ENCODE results near the gene RPS17.

DNA sequence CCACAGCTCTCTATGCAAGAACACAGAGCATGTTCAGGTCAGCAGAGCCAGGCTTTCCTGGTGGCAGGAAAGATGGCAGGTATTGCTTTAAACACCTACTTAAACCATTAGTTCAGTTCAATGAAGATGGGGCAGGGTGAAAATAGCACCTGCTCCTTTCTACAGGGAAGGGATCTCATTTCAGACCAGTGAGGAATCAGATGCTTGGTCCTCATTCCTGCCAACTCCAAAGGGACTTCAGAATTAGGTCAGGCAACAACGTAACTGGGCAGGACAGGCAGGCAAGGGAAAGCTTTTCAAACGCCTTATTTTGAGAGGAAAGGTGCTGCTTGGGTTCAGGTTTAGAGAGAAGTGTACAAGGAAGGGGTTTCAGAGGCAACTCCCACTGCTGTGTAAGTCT is 12.6 kb upstream of the RPS17 start:
- TF ChIP-seq, protein P1, sequence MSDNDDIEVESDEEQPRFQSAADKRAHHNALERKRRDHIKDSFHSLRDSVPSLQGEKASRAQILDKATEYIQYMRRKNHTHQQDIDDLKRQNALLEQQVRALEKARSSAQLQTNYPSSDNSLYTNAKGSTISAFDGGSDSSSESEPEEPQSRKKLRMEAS (IDR thresholded peaks at IDR 0.05): no peak
- TF ChIP-seq, protein P2, sequence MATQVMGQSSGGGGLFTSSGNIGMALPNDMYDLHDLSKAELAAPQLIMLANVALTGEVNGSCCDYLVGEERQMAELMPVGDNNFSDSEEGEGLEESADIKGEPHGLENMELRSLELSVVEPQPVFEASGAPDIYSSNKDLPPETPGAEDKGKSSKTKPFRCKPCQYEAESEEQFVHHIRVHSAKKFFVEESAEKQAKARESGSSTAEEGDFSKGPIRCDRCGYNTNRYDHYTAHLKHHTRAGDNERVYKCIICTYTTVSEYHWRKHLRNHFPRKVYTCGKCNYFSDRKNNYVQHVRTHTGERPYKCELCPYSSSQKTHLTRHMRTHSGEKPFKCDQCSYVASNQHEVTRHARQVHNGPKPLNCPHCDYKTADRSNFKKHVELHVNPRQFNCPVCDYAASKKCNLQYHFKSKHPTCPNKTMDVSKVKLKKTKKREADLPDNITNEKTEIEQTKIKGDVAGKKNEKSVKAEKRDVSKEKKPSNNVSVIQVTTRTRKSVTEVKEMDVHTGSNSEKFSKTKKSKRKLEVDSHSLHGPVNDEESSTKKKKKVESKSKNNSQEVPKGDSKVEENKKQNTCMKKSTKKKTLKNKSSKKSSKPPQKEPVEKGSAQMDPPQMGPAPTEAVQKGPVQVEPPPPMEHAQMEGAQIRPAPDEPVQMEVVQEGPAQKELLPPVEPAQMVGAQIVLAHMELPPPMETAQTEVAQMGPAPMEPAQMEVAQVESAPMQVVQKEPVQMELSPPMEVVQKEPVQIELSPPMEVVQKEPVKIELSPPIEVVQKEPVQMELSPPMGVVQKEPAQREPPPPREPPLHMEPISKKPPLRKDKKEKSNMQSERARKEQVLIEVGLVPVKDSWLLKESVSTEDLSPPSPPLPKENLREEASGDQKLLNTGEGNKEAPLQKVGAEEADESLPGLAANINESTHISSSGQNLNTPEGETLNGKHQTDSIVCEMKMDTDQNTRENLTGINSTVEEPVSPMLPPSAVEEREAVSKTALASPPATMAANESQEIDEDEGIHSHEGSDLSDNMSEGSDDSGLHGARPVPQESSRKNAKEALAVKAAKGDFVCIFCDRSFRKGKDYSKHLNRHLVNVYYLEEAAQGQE (IDR thresholded peaks at IDR 0.05; ENCODE audit: low read depth): no peak
- TF ChIP-seq, protein P3, sequence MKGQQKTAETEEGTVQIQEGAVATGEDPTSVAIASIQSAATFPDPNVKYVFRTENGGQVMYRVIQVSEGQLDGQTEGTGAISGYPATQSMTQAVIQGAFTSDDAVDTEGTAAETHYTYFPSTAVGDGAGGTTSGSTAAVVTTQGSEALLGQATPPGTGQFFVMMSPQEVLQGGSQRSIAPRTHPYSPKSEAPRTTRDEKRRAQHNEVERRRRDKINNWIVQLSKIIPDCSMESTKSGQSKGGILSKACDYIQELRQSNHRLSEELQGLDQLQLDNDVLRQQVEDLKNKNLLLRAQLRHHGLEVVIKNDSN (IDR thresholded peaks at IDR 0.05): no peak
- TF ChIP-seq TCF12 (IDR thresholded peaks at IDR 0.05; ENCODE audit: low read depth): no peak
- no peak for TF ChIP-seq TAF1 (IDR thresholded peaks at IDR 0.05; ENCODE audit: low read depth)
- no peak for TF ChIP-seq RAD21 (IDR thresholded peaks at IDR 0.05; ENCODE audit: low read depth)
- TF ChIP-seq EGR1 (IDR thresholded peaks at IDR 0.05): no peak
- no peak for TF ChIP-seq EP300 (IDR thresholded peaks at IDR 0.05; ENCODE audit: borderline replicate concordance)
- no peak for TF ChIP-seq ZBTB7A (IDR thresholded peaks at IDR 0.05; ENCODE audit: low read depth)

Measured in Ishikawa (cell line).